Breast epithelium (tissue), 4 donors: Measurements from ENCODE around the gene C18orf32. TPM values are rescaled to one million over a fixed set of nuclear protein-coding genes. Genes with fewer than 3 reads are reported as not detected.

ENCODE experiments used
- DNase-seq, 2 donors: peaks; one replicate each; pipeline ENCODE4 v3.0.0-alpha.2; 2019; ENCODE audit warnings: low spot score in 2 of 2
- H3K27ac ChIP-seq, 2 donors: fragments of 200-600 bp; sonication (generic) in 1 of 2; one replicate each; pipeline ENCODE4 v1.5.1; 2016 to 2019; ENCODE audit warnings: mild to moderate bottlenecking in 1 of 2
- H3K27me3 ChIP-seq, 2 donors: fragments of 200-600 bp; sonication (generic) in 1 of 2; one replicate each; pipeline versions ENCODE4 v1.5.1 to v1.6.0; 2017 to 2019; ENCODE audit warnings: control low read depth in 1 of 2, mild to moderate bottlenecking in 1 of 2
- H3K36me3 ChIP-seq: fragments of 200-600 bp; one replicate; pipeline ENCODE4 v1.5.1; 2019
- H3K4me1 ChIP-seq, 2 donors: fragments of 200-600 bp; sonication (generic); one replicate each; pipeline ENCODE4 v1.5.1; 2016 to 2019; ENCODE audit warnings: control low read depth in 1 of 2
- H3K4me3 ChIP-seq, 3 donors: fragments of 200-600 bp; sonication (generic); 1 replicate in 2 of 3; 2 replicates in 1 of 3; pipeline ENCODE4 v1.5.1; 2016 to 2019; ENCODE audit warnings: mild to moderate bottlenecking in 3 of 3, moderate library complexity in 2 of 3
- H3K9me3 ChIP-seq, 2 donors: fragments of 200-600 bp; sonication (generic) in 1 of 2; one replicate each; pipeline ENCODE4 v1.5.1; 2016 to 2019; ENCODE audit warnings: control low read depth in 1 of 2
- CTCF ChIP-seq, 3 donors: fragments of 450-650 bp; IDR thresholded peaks; one replicate each; pipeline ENCODE4 v1.5.1; 2016 to 2017; ENCODE audit warnings: antibody characterized with exemption in 3 of 3, mild to moderate bottlenecking in 3 of 3, moderate library complexity in 3 of 3
- POLR2A ChIP-seq: fragments of 450-650 bp; IDR thresholded peaks from one replicate; pipeline ENCODE4 v1.6.1; 2016; ENCODE audit warnings: antibody characterized with exemption, mild to moderate bottlenecking, moderate library complexity
- POLR2AphosphoS5 ChIP-seq, 3 donors: sonication (generic); formaldehyde crosslinking; IDR thresholded peaks; one replicate each; pipeline ENCODE4 v1.6.1; 2017; ENCODE audit warnings: antibody characterized with exemption in 3 of 3
- intact Hi-C: fragments of 100-400 bp; cut with DNase I; formaldehyde crosslinking; loops from one replicate; pipeline ENCODE4 v1.15.1; 2023; ENCODE audit warnings: low total_unique reads
- total RNA-seq, 3 donors: library from RNA; depleted of rRNA; stranded (reverse); fragments of >200 nt; gene quantifications; one replicate each; pipeline ENCODE4 v1.1.0, GENCODE V29; 2016

C18orf32 gene
- total RNA-seq, 3 donors from 2014 or later, result 25.8 to 31.1 (median 28.5) TPM

- H3K4me3 ChIP-seq, result peak overlapping the region in 2 of 3 donors; percentile 61 to 86
- TF ChIP-seq POLR2AphosphoS5 (IDR thresholded peaks at IDR 0.05), result no peak
- no peak for TF ChIP-seq POLR2A
- intact Hi-C loops, result no loop called here
Measured at GRCh38 chr18:49492694-49493033, 5.6 kb upstream of the C18orf32 start.

GRCh38 chr18:49491857-49492693, 5.0 kb upstream of the C18orf32 start, which contains the start of gene RPL17:
Gene RPL17 (minus strand): TSS chr18:49492465.
- intact Hi-C loops, result no loop called here
- H3K4me3 ChIP-seq, result peak within 1 kb of the TSS; percentile 61 to 96 (median 86)

More at GRCh38 chr18:49492694-49493033, 5.6 kb upstream of the C18orf32 start:
- no peaks in the 10 kb centered on the region for H3K36me3 ChIP-seq
- H3K27me3 ChIP-seq, result no peaks in the 10 kb centered on the region
- H3K27ac ChIP-seq, result no peak overlapping the region
- no peaks in the 10 kb centered on the region for H3K4me1 ChIP-seq
- DNase-seq, result no peak
- H3K9me3 ChIP-seq, result no peaks in the 10 kb centered on the region

GRCh38 chr18:49491534-49491856, 4.5 kb upstream of the C18orf32 start:
- Histone ChIP-seq H3K27me3 (no peaks in the 10 kb centered on the region), H3K4me3 (peak overlapping the region; percentile 61 to 96 (median 86)), H3K36me3 (no peaks in the 10 kb centered on the region), H3K9me3 (no peaks in the 10 kb centered on the region), H3K4me1 (no peaks in the 10 kb centered on the region), H3K27ac (peak overlapping the region; percentile 90 to 96)
- intact Hi-C loops, result no loop called here
- DNase-seq, result no peak
- TF ChIP-seq POLR2AphosphoS5 (IDR thresholded peaks at IDR 0.05) (no peak), CTCF (IDR thresholded peaks at IDR 0.05) (no peak), POLR2A (no peak)

More at GRCh38 chr18:49491857-49492693, 5.0 kb upstream of the C18orf32 start, which contains the start of gene RPL17:
- H3K9me3 ChIP-seq, result no peaks in the 10 kb centered on the region
- no peaks in the 10 kb centered on the region for H3K36me3 ChIP-seq
- no peaks in the 10 kb centered on the region for H3K27me3 ChIP-seq
- TF ChIP-seq CTCF (IDR thresholded peaks at IDR 0.05) (peak in 1 of 3 donors; percentile 13), POLR2AphosphoS5 (IDR thresholded peaks at IDR 0.05) (peak; percentile 98 to 99 (median 99)), POLR2A (peak; percentile 91)
- H3K27ac ChIP-seq, result peak within 1 kb of the TSS; percentile 90 to 96
- no peaks in the 10 kb centered on the region for H3K4me1 ChIP-seq
- DNase-seq, result peak; percentile 88 to 91

- H3K4me3 ChIP-seq, result peak overlapping the region in 1 of 3 donors; percentile 96
- TF ChIP-seq POLR2AphosphoS5 (IDR thresholded peaks at IDR 0.05) (no peak), CTCF (IDR thresholded peaks at IDR 0.05) (no peak), POLR2A (no peak)
- intact Hi-C loops, result no loop called here
- H3K36me3 ChIP-seq, result no peaks in the 10 kb centered on the region
- no peaks in the 10 kb centered on the region for H3K9me3 ChIP-seq
- H3K27ac ChIP-seq, result peak overlapping the region; percentile 39 to 56
- H3K4me1 ChIP-seq, result no peaks in the 10 kb centered on the region
- no peaks in the 10 kb centered on the region for H3K27me3 ChIP-seq
- no peak for DNase-seq
Measured at GRCh38 chr18:49490246-49490762, 3.3 kb upstream of the C18orf32 start.

- DNase-seq, result no peak
- H3K27me3 ChIP-seq, result no peaks in the 10 kb centered on the region
- no peaks in the 10 kb centered on the region for H3K9me3 ChIP-seq
- peak overlapping the region; percentile 61 to 70 (median 67) for H3K4me3 ChIP-seq
- no peaks in the 10 kb centered on the region for H3K36me3 ChIP-seq
- no peaks in the 10 kb centered on the region for H3K4me1 ChIP-seq
- intact Hi-C loops, result no loop called here
- TF ChIP-seq CTCF (IDR thresholded peaks at IDR 0.05) (no peak), POLR2A (no peak), POLR2AphosphoS5 (IDR thresholded peaks at IDR 0.05) (no peak)
- H3K27ac ChIP-seq, result peak overlapping the region; percentile 88 to 91
Measured at GRCh38 chr18:49487711-49488310, 777 bp upstream of the C18orf32 start.
